Breast epithelium (tissue), 4 donors: ENCODE results near the gene CDH3. TPM values are rescaled to one million over a fixed set of nuclear protein-coding genes. Genes with fewer than 3 reads are reported as not detected.

Source experiments
- DNase-seq, 2 donors: peaks; one replicate each; pipeline ENCODE4 v3.0.0-alpha.2; 2019; ENCODE audit warnings: low spot score in 2 of 2
- H3K27ac ChIP-seq, 2 donors: fragments of 200-600 bp; sonication (generic) in 1 of 2; one replicate each; pipeline ENCODE4 v1.5.1; 2016 to 2019; ENCODE audit warnings: mild to moderate bottlenecking in 1 of 2
- H3K27me3 ChIP-seq, 2 donors: fragments of 200-600 bp; sonication (generic) in 1 of 2; one replicate each; pipeline versions ENCODE4 v1.5.1 to v1.6.0; 2017 to 2019; ENCODE audit warnings: control low read depth in 1 of 2, mild to moderate bottlenecking in 1 of 2
- H3K36me3 ChIP-seq: fragments of 200-600 bp; one replicate; pipeline ENCODE4 v1.5.1; 2019
- H3K4me1 ChIP-seq, 2 donors: fragments of 200-600 bp; sonication (generic); one replicate each; pipeline ENCODE4 v1.5.1; 2016 to 2019; ENCODE audit warnings: control low read depth in 1 of 2
- H3K4me3 ChIP-seq, 3 donors: fragments of 200-600 bp; sonication (generic); 1 replicate in 2 of 3; 2 replicates in 1 of 3; pipeline ENCODE4 v1.5.1; 2016 to 2019; ENCODE audit warnings: mild to moderate bottlenecking in 3 of 3, moderate library complexity in 2 of 3
- H3K9me3 ChIP-seq, 2 donors: fragments of 200-600 bp; sonication (generic) in 1 of 2; one replicate each; pipeline ENCODE4 v1.5.1; 2016 to 2019; ENCODE audit warnings: control low read depth in 1 of 2
- CTCF ChIP-seq, 3 donors: fragments of 450-650 bp; IDR thresholded peaks; one replicate each; pipeline ENCODE4 v1.5.1; 2016 to 2017; ENCODE audit warnings: antibody characterized with exemption in 3 of 3, mild to moderate bottlenecking in 3 of 3, moderate library complexity in 3 of 3
- POLR2A ChIP-seq: fragments of 450-650 bp; IDR thresholded peaks from one replicate; pipeline ENCODE4 v1.6.1; 2016; ENCODE audit warnings: antibody characterized with exemption, mild to moderate bottlenecking, moderate library complexity
- POLR2AphosphoS5 ChIP-seq, 3 donors: sonication (generic); formaldehyde crosslinking; IDR thresholded peaks; one replicate each; pipeline ENCODE4 v1.6.1; 2017; ENCODE audit warnings: antibody characterized with exemption in 3 of 3
- intact Hi-C: fragments of 100-400 bp; cut with DNase I; formaldehyde crosslinking; loops from one replicate; pipeline ENCODE4 v1.15.1; 2023; ENCODE audit warnings: low total_unique reads
- total RNA-seq, 3 donors: library from RNA; depleted of rRNA; stranded (reverse); fragments of >200 nt; gene quantifications; one replicate each; pipeline ENCODE4 v1.1.0, GENCODE V29; 2016

CDH3 gene
- total RNA-seq, 3 donors from 2014 or later: 0.32 to 62.6 (median 39.0) TPM

- intact Hi-C loops: no loop called here
- peaks cover 0 to 11% of the 10 kb centered on the region in 2 donors for H3K27me3 ChIP-seq
- H3K36me3 ChIP-seq: no peaks in the 10 kb centered on the region
- H3K4me1 ChIP-seq: peaks cover 0 to 12% of the 10 kb centered on the region in 2 donors
- no peaks in the 10 kb centered on the region for H3K9me3 ChIP-seq
- H3K4me3 ChIP-seq: peak overlapping the region in 2 of 3 donors; percentile 81
- peak overlapping the region in 1 of 2 donors; percentile 75 for H3K27ac ChIP-seq
- no peak for TF ChIP-seq POLR2A
- no peak for TF ChIP-seq CTCF (IDR thresholded peaks at IDR 0.05)
- no peak for TF ChIP-seq POLR2AphosphoS5 (IDR thresholded peaks at IDR 0.05)
- no peak for DNase-seq
Measured at GRCh38 chr16:68646953-68647659, 2.0 kb downstream of the CDH3 start.

GRCh38 chr16:68651136-68651535 lies 6.0 kb downstream of the CDH3 start:
- Histone ChIP-seq H3K4me1 (no peaks in the 10 kb centered on the region), H3K9me3 (no peaks in the 10 kb centered on the region), H3K27ac (no peak overlapping the region), H3K27me3 (peaks cover 0 to 3% of the 10 kb centered on the region in 2 donors), H3K4me3 (no peak overlapping the region), H3K36me3 (no peaks in the 10 kb centered on the region)
- intact Hi-C loops: no loop called here
- DNase-seq: no peak
- TF ChIP-seq POLR2AphosphoS5 (IDR thresholded peaks at IDR 0.05) (no peak), POLR2A (no peak), CTCF (IDR thresholded peaks at IDR 0.05) (no peak)

- DNase-seq: no peak
- no peaks in the 10 kb centered on the region for H3K36me3 ChIP-seq
- no peaks in the 10 kb centered on the region for H3K4me1 ChIP-seq
- H3K27ac ChIP-seq: no peak overlapping the region
- no peaks in the 10 kb centered on the region for H3K27me3 ChIP-seq
- TF ChIP-seq CTCF (IDR thresholded peaks at IDR 0.05): no peak
- no peak for TF ChIP-seq POLR2AphosphoS5 (IDR thresholded peaks at IDR 0.05)
- no peak for TF ChIP-seq POLR2A
- H3K9me3 ChIP-seq: no peaks in the 10 kb centered on the region
- H3K4me3 ChIP-seq: no peak overlapping the region
- intact Hi-C loops: no loop called here
Measured at GRCh38 chr16:68652659-68653058, 7.5 kb downstream of the CDH3 start.

GRCh38 chr16:68655806-68656205 lies 10.7 kb downstream of the CDH3 start:
- Histone ChIP-seq H3K4me3 (no peak overlapping the region), H3K9me3 (no peaks in the 10 kb centered on the region), H3K27ac (peak overlapping the region in 1 of 2 donors; percentile 38), H3K4me1 (no peaks in the 10 kb centered on the region), H3K36me3 (no peaks in the 10 kb centered on the region), H3K27me3 (no peaks in the 10 kb centered on the region)
- no peak for DNase-seq
- intact Hi-C loops: no loop called here
- TF ChIP-seq CTCF (IDR thresholded peaks at IDR 0.05) (no peak), POLR2A (no peak), POLR2AphosphoS5 (IDR thresholded peaks at IDR 0.05) (no peak)

- TF ChIP-seq POLR2AphosphoS5 (IDR thresholded peaks at IDR 0.05) (no peak), POLR2A (no peak), CTCF (IDR thresholded peaks at IDR 0.05) (no peak)
- H3K4me3 ChIP-seq: no peak overlapping the region
- no peaks in the 10 kb centered on the region for H3K4me1 ChIP-seq
- no peaks in the 10 kb centered on the region for H3K9me3 ChIP-seq
- no peaks in the 10 kb centered on the region for H3K27me3 ChIP-seq
- H3K27ac ChIP-seq: peak overlapping the region; percentile 52 to 55
- DNase-seq: no peak
- intact Hi-C loops: no loop called here
- no peaks in the 10 kb centered on the region for H3K36me3 ChIP-seq
Measured at GRCh38 chr16:68656751-68657150, 11.6 kb downstream of the CDH3 start.
